ENCODE measurements around the gene GRHPR.
A peak's percentile ranks its signal among the peaks of the same experiment; 100 is the strongest.
"Not testable (repeated sequence)": the region's sequence is repeated elsewhere in the genome, so short reads cannot be mapped to it uniquely, and the experiment has no call there.

The GRHPR gene

GRCh38 chr9:37421914-37422288 lies 595 bp upstream of the GRHPR start:
- DNase-seq: no peak
- no peak for ATAC-seq

GRCh38 chr9:37423508-37423907 lies 1.0 kb downstream of the GRHPR start:
- DNase-seq (no peak), ATAC-seq (no peak)

GRCh38 chr9:37424204-37424685 lies 1.7 kb downstream of the GRHPR start:
- no peak for DNase-seq
- no peak for ATAC-seq

GRCh38 chr9:37424686-37425297 lies 2.3 kb downstream of the GRHPR start:
- no peak for DNase-seq
- ATAC-seq: no peak

GRCh38 chr9:37425298-37425752 lies 2.8 kb downstream of the GRHPR start:
- ATAC-seq (no peak), DNase-seq (no peak)

- ATAC-seq, DNase-seq: not testable (repeated sequence)
Measured at GRCh38 chr9:37426431-37426830, 3.9 kb downstream of the GRHPR start.

GRCh38 chr9:37426846-37427245 lies 4.3 kb downstream of the GRHPR start:
- no peak for DNase-seq
- ATAC-seq: no peak

- no peak for DNase-seq
- ATAC-seq: no peak
Measured at GRCh38 chr9:37428345-37428744, 5.8 kb downstream of the GRHPR start.

- DNase-seq (no peak), ATAC-seq (no peak)
Measured at GRCh38 chr9:37429441-37430285, 7.2 kb downstream of the GRHPR start.

GRCh38 chr9:37430841-37431597 lies 8.5 kb downstream of the GRHPR start:
- no peak for DNase-seq
- ATAC-seq: no peak

GRCh38 chr9:37432020-37432419 lies 9.5 kb downstream of the GRHPR start:
- DNase-seq (no peak), ATAC-seq (no peak)

GRCh38 chr9:37433867-37434371 lies 11.4 kb downstream of the GRHPR start:
- no peak for ATAC-seq
- DNase-seq: no peak

- no peak for DNase-seq
- no peak for ATAC-seq
Measured at GRCh38 chr9:37436540-37436939, 14.0 kb downstream of the GRHPR start.

- no peak for DNase-seq
- no peak for ATAC-seq
Measured at GRCh38 chr9:37437010-37437409, 14.5 kb downstream of the GRHPR start.

GRCh38 chr9:37437621-37438020 lies 15.1 kb downstream of the GRHPR start:
- DNase-seq (no peak), ATAC-seq (no peak)

- ATAC-seq: no peak
- DNase-seq: no peak
Measured at GRCh38 chr9:37438359-37438758, 15.9 kb downstream of the GRHPR start.

GRCh38 chr9:37441776-37442370 lies 19.4 kb downstream of the GRHPR start:
- ATAC-seq (peak; percentile 23), DNase-seq (no peak)

- ATAC-seq (no peak), DNase-seq (no peak)
Measured at GRCh38 chr9:37442556-37442955, 20.1 kb downstream of the GRHPR start.

- no peak for DNase-seq
- no peak for ATAC-seq
Measured at GRCh38 chr9:37443566-37443965, 21.1 kb downstream of the GRHPR start.

GRCh38 chr9:37444890-37445289 lies 22.4 kb downstream of the GRHPR start:
- DNase-seq: no peak
- ATAC-seq: no peak

- DNase-seq (no peak), ATAC-seq (no peak)
Measured at GRCh38 chr9:37445832-37446231, 23.3 kb downstream of the GRHPR start.

- no peak for DNase-seq
- ATAC-seq: no peak
Measured at GRCh38 chr9:37446401-37446800, 23.9 kb downstream of the GRHPR start.
